Stomach (tissue), 19 donors: ENCODE data around the gene DNAAF2. TPM values are rescaled to one million over a fixed set of nuclear protein-coding genes. Genes with fewer than 3 reads are reported as not detected.

Source experiments
- DNase-seq, 2 donors: peaks; one replicate each; pipeline versions ENCODE4 v3.0.0 to v3.0.0-alpha.2; 2013 to 2019
- H3K27ac ChIP-seq, 5 donors: fragments of 200-600 bp in 4 of 5; sonication (generic) in 4 of 5; one replicate each; pipeline ENCODE4 v1.5.1; 2013 to 2019; ENCODE audit warnings: mild to moderate bottlenecking in 1 of 5, moderate library complexity in 1 of 5
- H3K27me3 ChIP-seq, 3 donors: fragments of 200-600 bp; sonication (generic); one replicate each; pipeline ENCODE4 v1.5.1; 2017 to 2019; ENCODE audit warnings: mixed run types in 1 of 3
- H3K36me3 ChIP-seq, 4 donors: fragments of 200-600 bp; sonication (generic); 1 replicate in 3 of 4; 2 replicates in 1 of 4; pipeline ENCODE4 v1.5.1; 2016 to 2019
- H3K4me1 ChIP-seq, 4 donors: fragments of 200-600 bp; sonication (generic); one replicate each; pipeline ENCODE4 v1.5.1; 2016 to 2019
- H3K4me3 ChIP-seq, 4 donors: fragments of 200-600 bp; sonication (generic) in 3 of 4; one replicate each; pipeline ENCODE4 v1.5.1; 2016 to 2019; ENCODE audit warnings: mild to moderate bottlenecking in 1 of 4
- H3K9me3 ChIP-seq, 4 donors: fragments of 200-600 bp; sonication (generic); one replicate each; pipeline ENCODE4 v1.5.1; 2016 to 2019
- CTCF ChIP-seq, 7 experiments: fragments of 450-650 bp in 4 of 7; fragments of 200-600 bp in 3 of 7; sonication (generic) in 3 of 7; IDR thresholded peaks; one replicate each; pipeline ENCODE4 v1.5.1; 2016 to 2019; ENCODE audit warnings: antibody characterized with exemption in 7 of 7, control low read depth in 2 of 7, mild to moderate bottlenecking in 1 of 7
- EP300 ChIP-seq: sonication (generic); formaldehyde crosslinking; IDR thresholded peaks from one replicate; pipeline ENCODE4 v1.6.1; 2017; ENCODE audit warnings: antibody characterized with exemption
- POLR2A ChIP-seq, 4 donors: fragments of 450-650 bp; IDR thresholded peaks; one replicate each; pipeline ENCODE4 v1.6.1; 2016; ENCODE audit warnings: antibody characterized with exemption in 4 of 4, control low read depth in 2 of 4, mild to moderate bottlenecking in 1 of 4, moderate library complexity in 1 of 4
- POLR2AphosphoS5 ChIP-seq, 3 donors: sonication (generic); formaldehyde crosslinking; IDR thresholded peaks; one replicate each; pipeline ENCODE4 v1.6.1; 2016; ENCODE audit warnings: antibody characterized with exemption in 3 of 3
- WGBS, 5 donors: extraction: QIAGEN DNeasy Blood & Tissue Kit in 3 of 5; methylation state at CpG; one replicate each; pipeline versions ENCODE4 v1.1.5 to v1.1.7; 2013 to 2018; 5-methylcytosine and 5-hydroxymethylcytosine counted together
- intact Hi-C: fragments of 100-400 bp; cut with DNase I; formaldehyde crosslinking; loops from one replicate; pipeline ENCODE4 v1.15.1; 2023; ENCODE audit warnings: low total_unique reads
- long read RNA-seq, 10 donors: transcript quantifications; one replicate each; lab custom pipeline, GENCODE V29; 2026
- polyA plus RNA-seq, 3 donors: library from polyadenylated mRNA; stranded (reverse); fragments of 200-250 nt; gene quantifications; one replicate each; pipeline ENCODE4 v1.2.3, GENCODE V29; 2013
- total RNA-seq, 5 donors: library from RNA; depleted of rRNA; stranded (reverse); fragments of >200 nt; gene quantifications; one replicate each; pipeline versions ENCODE4 v1.1.0 to v1.2.3, GENCODE V29; 2014 to 2016
- donor health status: healthy with polysubstance abuse.
- donor health status: Bipolar disorder and iron deficiency.
- donor health status: healthy.

DNAAF2 gene
- total RNA-seq: 10 to 100 TPM in 1 of 5 donors, 1 to 10 TPM in 4; 6.4 to 43.2 (median 9.2) TPM
- polyA plus RNA-seq: 1 to 10 TPM; 3.9 to 7.3 (median 5.7) TPM
- long read RNA-seq, donor 1, partial matches to known transcripts: 0 of 6 reads
- long read RNA-seq, donor 1, other reads (novel, unspliced or antisense): 0 of 6 reads
- long read RNA-seq, donor 2, partial matches to known transcripts: 0 of 4 reads
- long read RNA-seq, donor 2, other reads (novel, unspliced or antisense): 0 of 4 reads
- long read RNA-seq, donor 3, partial matches to known transcripts: 0 of 5 reads
- long read RNA-seq, donor 3, other reads (novel, unspliced or antisense): 0 of 5 reads
- long read RNA-seq, donor 4: 0 reads
- long read RNA-seq, donor 5, transcript DNAAF2-201 (3 exons, 2,963 nt): major isoform, 8 of 10 reads
- long read RNA-seq, donor 5, partial matches to known transcripts: 0 of 10 reads
- long read RNA-seq, donor 5, other reads (novel, unspliced or antisense): 0 of 10 reads
- long read RNA-seq, donor 6, transcript DNAAF2-202 (2 exons, 2,819 nt): minor isoform, 6 of 18 reads
- long read RNA-seq, donor 6, transcript DNAAF2-201 (3 exons, 2,963 nt): major isoform, 12 of 18 reads
- long read RNA-seq, donor 6, partial matches to known transcripts: 0 of 18 reads
- long read RNA-seq, donor 6, other reads (novel, unspliced or antisense): 0 of 18 reads
- long read RNA-seq, donor 7, transcript DNAAF2-201 (3 exons, 2,963 nt): major isoform, 7 of 13 reads
- long read RNA-seq, donor 7, transcript DNAAF2-202 (2 exons, 2,819 nt): minor isoform, 6 of 13 reads
- long read RNA-seq, donor 7, partial matches to known transcripts: 0 of 13 reads
- long read RNA-seq, donor 7, other reads (novel, unspliced or antisense): 0 of 13 reads
- long read RNA-seq, donor 8, partial matches to known transcripts: 0 of 7 reads
- long read RNA-seq, donor 8, other reads (novel, unspliced or antisense): 0 of 7 reads
- long read RNA-seq, donor 9, transcript DNAAF2-201 (3 exons, 2,963 nt): major isoform, 6 of 7 reads
- long read RNA-seq, donor 9, partial matches to known transcripts: 0 of 7 reads
- long read RNA-seq, donor 9, other reads (novel, unspliced or antisense): 0 of 7 reads
- long read RNA-seq, donor 10, partial matches to known transcripts: 0 of 2 reads
- long read RNA-seq, donor 10, other reads (novel, unspliced or antisense): 0 of 2 reads

- peak within 1 kb of the TSS; percentile 70 to 94 (median 92) for H3K4me3 ChIP-seq
- H3K36me3 ChIP-seq: peaks cover 0 to 24% (median 15%) of the 10 kb centered on the region in 4 donors
- no peaks in the 10 kb centered on the region for H3K27me3 ChIP-seq
- no peaks in the 10 kb centered on the region for H3K9me3 ChIP-seq
- no peak for TF ChIP-seq POLR2A (IDR thresholded peaks at IDR 0.05)
- peak in 1 of 3 donors; percentile 2 for TF ChIP-seq POLR2AphosphoS5 (IDR thresholded peaks at IDR 0.05)
- H3K4me1 ChIP-seq: peaks cover 14 to 79% (median 50%) of the 10 kb centered on the region in 4 donors
- peak; percentile 63 to 94 for DNase-seq
- intact Hi-C loops: loop anchor here (10.0 kb wide), 1 partner anchor 130 kb away; the partner anchor contains the start of gene KLHDC2
- WGBS, 5 donors: 0 to 1% (median 0%) methylated on average over 46 to 80 of the region's 80 CpGs
- peak within 1 kb of the TSS; percentile 96 to 99 (median 98) for H3K27ac ChIP-seq
Measured at GRCh38 chr14:49634547-49635334, at the start of gene DNAAF2. Gene DNAAF2 (minus strand): TSS chr14:49635244. CDS start chr14:49635149, 95 bp downstream.

- 64 to 79% (median 72%) methylated on average over 2 of the region's 2 CpGs for WGBS, 5 donors
- H3K4me1 ChIP-seq: no peaks in the 10 kb centered on the region
- H3K36me3 ChIP-seq: peaks cover 0 to 15% (median 5%) of the 10 kb centered on the region in 4 donors
- H3K27ac ChIP-seq: no peak overlapping the region
- H3K27me3 ChIP-seq: no peaks in the 10 kb centered on the region
- no peaks in the 10 kb centered on the region for H3K9me3 ChIP-seq
- intact Hi-C loops: no loop called here
- TF ChIP-seq CTCF (IDR thresholded peaks at IDR 0.05) (no peak), EP300 (no peak), POLR2A (IDR thresholded peaks at IDR 0.05) (no peak), POLR2AphosphoS5 (IDR thresholded peaks at IDR 0.05) (no peak)
- H3K4me3 ChIP-seq: no peak overlapping the region
- no peak for DNase-seq
Measured at GRCh38 chr14:49679271-49679670, 44.2 kb upstream of the DNAAF2 start.

- intact Hi-C loops: no loop called here
- H3K9me3 ChIP-seq: no peaks in the 10 kb centered on the region
- H3K27me3 ChIP-seq: no peaks in the 10 kb centered on the region
- peaks cover 0 to 15% (median 5%) of the 10 kb centered on the region in 4 donors for H3K36me3 ChIP-seq
- H3K4me1 ChIP-seq: no peaks in the 10 kb centered on the region
- H3K4me3 ChIP-seq: no peak overlapping the region
- no peak for TF ChIP-seq CTCF (IDR thresholded peaks at IDR 0.05)
- no peak for TF ChIP-seq POLR2A (IDR thresholded peaks at IDR 0.05)
- no peak for TF ChIP-seq EP300
- no peak for TF ChIP-seq POLR2AphosphoS5 (IDR thresholded peaks at IDR 0.05)
- no peak overlapping the region for H3K27ac ChIP-seq
- no peak for DNase-seq
- 95 to 99% (median 97%) methylated on average over 4 of the region's 4 CpGs for WGBS, 5 donors
Measured at GRCh38 chr14:49677643-49678042, 42.6 kb upstream of the DNAAF2 start.

GRCh38 chr14:49673586-49673985 lies 38.5 kb upstream of the DNAAF2 start:
- no peak for DNase-seq
- no peaks in the 10 kb centered on the region for H3K4me1 ChIP-seq
- no peaks in the 10 kb centered on the region for H3K27me3 ChIP-seq
- H3K36me3 ChIP-seq: peaks cover 0 to 5% (median 2%) of the 10 kb centered on the region in 4 donors
- intact Hi-C loops: no loop called here
- H3K9me3 ChIP-seq: no peaks in the 10 kb centered on the region
- no peak overlapping the region for H3K4me3 ChIP-seq
- 94 to 96% (median 96%) methylated on average over 2 of the region's 2 CpGs for WGBS, 5 donors
- TF ChIP-seq POLR2A (IDR thresholded peaks at IDR 0.05) (no peak), POLR2AphosphoS5 (IDR thresholded peaks at IDR 0.05) (no peak), CTCF (IDR thresholded peaks at IDR 0.05) (no peak), EP300 (no peak)
- no peak overlapping the region for H3K27ac ChIP-seq
